ENCODE measurements around the gene SAXO2.

DNA sequence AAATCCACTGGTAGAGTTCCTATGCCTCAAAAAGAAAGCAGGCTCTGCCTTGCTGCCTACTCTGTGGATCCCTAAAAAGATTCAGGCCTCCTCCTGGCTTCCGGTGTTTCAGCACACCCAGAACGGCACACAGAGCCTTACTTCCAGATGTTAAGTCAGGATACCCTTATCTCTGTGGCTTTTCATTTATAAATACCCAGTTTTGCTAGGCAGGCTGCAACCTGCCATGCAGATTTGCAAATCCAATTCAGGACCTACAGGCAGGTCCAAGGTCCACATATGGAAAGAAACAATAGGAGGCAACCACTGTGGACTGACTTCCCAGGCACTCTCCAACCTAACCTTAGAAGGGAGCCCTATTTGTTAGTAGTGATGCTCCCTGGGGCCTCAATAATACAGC, 30.8 kb upstream of the SAXO2 start:
- TF ChIP-seq, protein P1, sequence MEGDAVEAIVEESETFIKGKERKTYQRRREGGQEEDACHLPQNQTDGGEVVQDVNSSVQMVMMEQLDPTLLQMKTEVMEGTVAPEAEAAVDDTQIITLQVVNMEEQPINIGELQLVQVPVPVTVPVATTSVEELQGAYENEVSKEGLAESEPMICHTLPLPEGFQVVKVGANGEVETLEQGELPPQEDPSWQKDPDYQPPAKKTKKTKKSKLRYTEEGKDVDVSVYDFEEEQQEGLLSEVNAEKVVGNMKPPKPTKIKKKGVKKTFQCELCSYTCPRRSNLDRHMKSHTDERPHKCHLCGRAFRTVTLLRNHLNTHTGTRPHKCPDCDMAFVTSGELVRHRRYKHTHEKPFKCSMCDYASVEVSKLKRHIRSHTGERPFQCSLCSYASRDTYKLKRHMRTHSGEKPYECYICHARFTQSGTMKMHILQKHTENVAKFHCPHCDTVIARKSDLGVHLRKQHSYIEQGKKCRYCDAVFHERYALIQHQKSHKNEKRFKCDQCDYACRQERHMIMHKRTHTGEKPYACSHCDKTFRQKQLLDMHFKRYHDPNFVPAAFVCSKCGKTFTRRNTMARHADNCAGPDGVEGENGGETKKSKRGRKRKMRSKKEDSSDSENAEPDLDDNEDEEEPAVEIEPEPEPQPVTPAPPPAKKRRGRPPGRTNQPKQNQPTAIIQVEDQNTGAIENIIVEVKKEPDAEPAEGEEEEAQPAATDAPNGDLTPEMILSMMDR (IDR thresholded peaks at IDR 0.05) = no peak
- no peak for TF ChIP-seq POLR2A (IDR thresholded peaks at IDR 0.05)

Measured in lower leg skin (tissue), 3 donors.